HL-60/S4 treated with phorbol 12-myristate 13-acetate at 8.2 ng/mL for 4 days and 3 days (cell line): ENCODE measurements around the gene IP6K3.

Source experiments
- in situ Hi-C: fragments of 300-500 bp; cut with MboI; formaldehyde crosslinking; loops from 2 replicates; pipeline ENCODE4 v1.15.0; 2022; ENCODE audit warnings: low sequenced_read_pairs

IP6K3 gene

DNA sequence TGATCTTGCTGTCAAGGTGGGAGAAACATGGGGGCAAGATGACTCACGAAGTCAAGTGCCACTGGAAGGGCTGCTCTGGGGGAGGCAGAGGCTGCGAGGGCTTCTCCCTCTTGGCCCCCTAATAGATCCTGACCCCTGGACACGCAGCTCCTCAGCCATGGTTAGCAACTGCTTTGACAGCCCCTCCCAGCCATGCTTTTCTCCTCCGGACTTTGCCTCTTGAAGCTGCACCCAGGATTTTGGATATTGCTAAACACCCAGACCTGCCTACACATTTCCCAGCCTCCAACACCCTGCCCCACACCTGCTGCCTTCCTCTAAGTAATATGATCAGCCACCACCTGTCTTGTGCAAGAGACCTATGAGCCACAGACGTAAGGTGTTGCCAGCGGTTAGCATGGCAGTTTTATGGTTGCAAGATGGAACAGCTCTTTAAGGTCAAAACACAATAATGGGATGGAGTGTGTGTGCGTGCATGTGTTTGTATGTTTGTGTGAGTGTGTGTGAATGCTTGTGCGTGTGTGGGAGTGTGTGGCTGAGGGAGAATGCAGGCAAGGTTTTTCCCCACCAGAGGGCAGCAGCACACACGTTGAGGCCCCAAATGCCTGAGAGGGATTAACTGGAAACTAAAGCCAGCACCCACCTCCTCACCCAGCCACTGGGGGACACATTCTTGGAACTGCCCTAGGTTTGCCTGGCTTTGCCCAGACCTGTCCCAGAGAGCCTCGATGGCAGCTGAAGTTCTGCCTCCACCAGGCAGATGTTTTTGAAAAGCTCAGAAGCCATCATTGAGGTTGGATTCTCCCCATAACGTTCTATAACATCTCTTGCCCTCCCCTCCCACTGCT lies 2.5 kb downstream of the IP6K3 start:
- in situ Hi-C loops, result no loop called here

DNA sequence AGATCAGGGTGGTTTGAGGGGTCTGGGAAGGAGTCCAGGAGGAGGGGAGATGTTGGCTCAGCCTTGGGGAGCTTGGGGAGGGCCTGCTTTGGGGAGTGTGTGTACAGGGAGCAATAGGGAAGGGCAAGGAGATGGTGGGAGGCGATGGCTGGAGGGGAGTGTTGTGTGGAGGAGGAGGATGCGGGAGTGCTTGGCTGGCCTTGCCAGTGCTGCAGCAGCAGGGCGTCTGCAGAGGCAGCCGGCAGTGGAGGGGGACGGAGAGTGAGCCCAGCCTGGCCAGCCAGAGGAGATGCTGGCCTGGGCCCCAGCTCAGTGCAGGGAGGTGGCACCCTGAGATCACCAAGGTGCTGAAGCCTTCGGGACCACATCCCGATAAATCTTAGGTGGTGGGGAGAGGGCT lies 3.9 kb downstream of the IP6K3 start:
- in situ Hi-C loops, result no loop called here

DNA sequence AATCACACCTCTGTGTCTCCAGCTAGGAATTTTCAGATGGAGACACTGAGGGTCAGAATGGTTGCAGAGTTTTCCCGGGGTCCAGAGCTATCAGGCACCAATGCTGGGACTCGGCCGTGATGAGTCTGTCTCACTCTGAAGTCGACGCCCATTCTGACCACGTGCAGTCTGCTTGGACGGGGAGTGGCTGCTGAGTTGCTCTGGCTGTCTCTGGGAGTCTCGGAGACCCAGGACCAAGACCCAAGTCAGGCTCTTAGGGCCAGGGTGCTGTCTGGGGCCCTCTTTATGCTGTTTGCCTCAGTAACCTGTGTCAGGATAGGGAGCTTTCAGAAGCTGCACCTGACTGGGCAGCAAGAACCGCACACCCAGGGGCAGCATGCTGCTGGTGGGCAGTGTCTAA lies 4.6 kb downstream of the IP6K3 start:
- in situ Hi-C loops, result no loop called here

GRCh38 chr6:33740794-33741193 lies 5.9 kb downstream of the IP6K3 start:
- in situ Hi-C loops, result no loop called here

- in situ Hi-C loops, result no loop called here
These were observed 6.5 kb downstream of the IP6K3 start for GRCh38 chr6:33740204-33740608.

DNA sequence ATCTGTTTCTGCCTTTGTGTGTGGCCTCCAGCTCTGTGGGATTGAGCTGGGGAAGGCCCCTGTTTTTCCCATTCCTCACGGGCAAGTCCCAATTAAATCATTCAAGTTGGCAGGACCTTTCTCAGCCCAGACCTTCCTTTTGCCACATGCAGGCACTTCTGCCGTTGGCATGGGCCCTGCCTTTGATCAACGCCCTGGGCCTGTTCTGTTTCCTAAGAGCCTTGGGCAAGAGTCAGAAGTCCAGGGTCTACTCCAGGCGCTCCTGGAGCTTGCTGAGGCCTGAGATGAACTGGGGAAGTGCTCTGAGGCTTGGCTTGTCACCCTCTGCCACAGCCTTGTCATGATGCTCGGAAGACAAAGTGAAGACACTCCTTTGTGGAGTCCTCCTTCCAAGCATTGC lies 7.1 kb downstream of the IP6K3 start:
- in situ Hi-C loops, result no loop called here

DNA sequence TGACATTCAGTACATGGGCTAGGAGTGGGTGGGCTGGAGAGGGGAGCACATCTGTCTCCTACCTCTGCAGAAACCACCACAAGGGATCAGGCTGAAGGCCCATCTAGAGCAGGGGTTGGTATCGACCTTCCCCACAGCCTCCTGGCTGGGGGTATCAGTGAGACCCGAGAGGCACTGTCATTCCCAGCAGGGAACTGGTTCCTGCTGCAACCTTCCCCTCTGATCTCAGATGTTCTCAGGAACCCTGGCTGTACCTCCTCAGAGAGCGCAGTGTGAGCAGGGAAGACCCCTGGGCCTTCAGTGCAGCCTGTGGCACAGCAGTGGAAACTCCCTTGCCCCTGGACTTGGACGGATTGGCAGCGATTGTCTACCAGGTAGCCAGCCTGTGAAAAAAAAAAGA lies 7.8 kb downstream of the IP6K3 start:
- in situ Hi-C loops, result no loop called here

GRCh38 chr6:33738153-33738552 lies 8.6 kb downstream of the IP6K3 start:
- in situ Hi-C loops, result no loop called here

- in situ Hi-C loops, result no loop called here
These were observed 9.3 kb downstream of the IP6K3 start for GRCh38 chr6:33737267-33738026.

- in situ Hi-C loops, result no loop called here
These were observed 11.5 kb downstream of the IP6K3 start for GRCh38 chr6:33735216-33735615.

- in situ Hi-C loops, result no loop called here
These were observed 13.0 kb downstream of the IP6K3 start for GRCh38 chr6:33733709-33734007.

DNA sequence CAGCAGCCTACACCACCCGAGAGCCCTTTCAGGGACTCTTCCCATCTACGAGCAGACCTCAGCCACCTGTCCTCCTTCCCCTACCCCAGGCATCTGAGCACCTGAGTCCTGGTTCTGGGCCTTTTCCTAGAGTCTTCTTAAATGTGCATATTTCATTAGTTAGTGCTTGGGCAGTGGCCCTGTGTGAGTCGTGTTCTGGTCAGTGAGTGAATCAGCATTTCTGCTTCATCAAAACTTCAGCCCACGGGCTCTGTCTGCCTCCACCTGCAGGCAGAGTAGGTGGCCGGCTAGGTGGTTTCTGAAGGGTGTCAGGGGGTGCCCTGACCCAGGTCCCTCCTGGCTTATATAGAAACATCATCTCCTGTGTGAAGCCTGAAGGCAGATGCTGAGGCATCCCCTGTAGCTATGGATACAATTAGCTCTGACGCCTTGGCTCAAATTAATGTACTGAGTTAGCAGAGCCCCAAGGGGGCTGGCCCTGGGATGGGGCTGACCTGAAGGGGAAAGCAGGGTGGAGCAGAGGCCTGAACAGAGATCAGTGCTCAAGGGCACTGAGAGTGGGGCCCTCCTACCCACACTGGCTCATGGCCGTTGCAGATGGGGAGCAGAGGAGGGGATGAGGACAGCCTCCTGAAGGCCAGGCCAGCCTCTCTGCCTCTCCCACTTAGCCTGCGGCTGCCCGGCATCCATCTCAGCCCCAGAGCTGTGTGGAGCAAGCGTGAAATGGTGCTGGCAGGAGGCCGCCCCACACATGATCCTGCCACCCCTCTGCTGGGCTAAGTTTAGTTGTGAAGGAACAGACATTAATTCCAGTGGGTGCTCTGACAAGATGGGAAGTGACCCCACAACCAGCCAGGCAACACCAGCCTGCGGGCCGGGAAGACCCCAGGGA lies 13.6 kb downstream of the IP6K3 start:
- in situ Hi-C loops, result no loop called here

DNA sequence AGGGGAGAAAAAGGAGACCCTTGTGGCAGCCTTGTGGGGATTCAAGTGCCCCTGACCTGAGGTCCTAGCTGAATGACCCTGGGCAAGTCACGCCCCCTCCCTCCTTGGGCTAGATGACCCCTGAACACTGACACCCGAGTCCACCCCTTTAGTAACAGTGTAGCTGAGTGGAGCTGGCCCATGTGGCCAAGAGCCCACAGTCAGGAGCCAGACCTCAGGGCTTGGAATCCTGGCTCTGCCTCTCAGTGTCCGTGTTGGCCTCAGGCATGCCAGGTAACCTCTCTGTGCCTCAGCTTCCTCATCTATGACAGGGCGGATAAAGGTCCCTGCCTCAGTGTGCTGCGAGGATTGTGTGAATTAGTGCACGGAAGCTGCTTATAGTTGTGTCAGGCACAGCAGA lies 14.3 kb downstream of the IP6K3 start:
- in situ Hi-C loops, result no loop called here

- in situ Hi-C loops, result no loop called here
These were observed 14.9 kb downstream of the IP6K3 start for GRCh38 chr6:33731751-33732282.

DNA sequence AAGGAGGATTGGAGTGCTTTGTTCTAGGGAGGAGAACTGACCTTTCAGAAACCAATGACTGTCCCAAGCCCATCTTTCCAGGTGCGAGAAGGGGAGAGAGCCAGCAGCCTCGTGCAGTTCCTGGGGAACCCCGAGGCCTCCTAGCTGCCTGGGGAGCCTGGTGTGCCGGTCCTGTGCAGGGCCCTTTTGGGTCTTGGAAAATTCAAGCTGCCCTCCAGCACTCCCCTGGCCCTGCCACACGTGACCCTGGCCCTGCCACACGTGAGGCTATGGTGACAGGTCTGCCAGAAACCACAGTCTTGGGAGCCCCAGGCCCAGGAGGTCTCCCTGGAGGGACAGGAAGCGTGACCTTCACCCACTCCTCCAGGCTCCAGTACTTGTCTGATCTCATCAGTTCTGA lies 15.7 kb downstream of the IP6K3 start:
- in situ Hi-C loops, result no loop called here

DNA sequence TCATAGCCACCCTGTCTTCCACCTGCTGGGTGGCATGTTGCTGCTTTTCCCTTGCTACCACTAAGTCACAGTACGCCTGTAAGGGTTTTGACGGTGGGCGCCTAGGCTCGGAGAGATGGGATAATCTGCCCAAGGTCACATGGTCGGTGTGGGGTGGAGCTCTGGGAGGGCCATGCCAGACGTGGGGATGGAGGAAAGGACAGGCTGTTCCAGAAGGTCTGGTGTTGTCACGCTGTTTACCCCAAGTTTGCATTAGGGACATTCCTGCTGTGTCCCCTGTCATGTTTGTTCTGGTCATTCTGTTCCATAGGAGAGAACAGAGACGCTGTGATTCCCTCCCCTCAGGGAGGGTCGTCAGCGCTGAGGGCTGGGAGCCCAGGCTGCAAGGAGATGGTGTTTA lies 16.1 kb downstream of the IP6K3 start:
- in situ Hi-C loops, result no loop called here

GRCh38 chr6:33729059-33729458 lies 17.6 kb downstream of the IP6K3 start:
- in situ Hi-C loops, result no loop called here

GRCh38 chr6:33728438-33728837 lies 18.3 kb downstream of the IP6K3 start:
- in situ Hi-C loops, result no loop called here

GRCh38 chr6:33727932-33728331 lies 18.8 kb downstream of the IP6K3 start:
- in situ Hi-C loops, result no loop called here

GRCh38 chr6:33727126-33727525 lies 19.6 kb downstream of the IP6K3 start:
- in situ Hi-C loops, result no loop called here

DNA sequence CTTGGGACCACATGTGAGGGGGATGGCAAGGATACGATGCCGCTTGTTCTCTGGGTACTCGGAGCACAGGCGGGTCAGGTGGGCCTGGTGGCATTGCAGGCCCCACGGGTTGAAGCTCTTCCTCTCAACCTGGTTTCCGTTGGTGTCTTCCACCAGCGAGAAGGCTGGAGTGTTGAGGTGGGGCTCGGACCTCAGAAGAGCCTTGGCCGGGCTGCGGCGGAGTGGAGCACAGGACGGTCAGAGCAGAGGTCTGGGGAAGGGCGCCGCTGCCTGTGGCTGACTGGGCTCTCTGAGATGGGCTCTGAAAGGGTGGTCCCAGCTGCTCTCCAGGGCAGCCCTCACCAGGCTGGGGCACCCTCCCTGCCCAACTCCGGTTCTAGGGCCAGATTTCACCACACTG lies 20.0 kb downstream of the IP6K3 start:
- in situ Hi-C loops, result no loop called here
